Endothelial cell of umbilical vein (primary cell): Measurements from ENCODE around the gene SNX9. TPM values are rescaled to one million over a fixed set of nuclear protein-coding genes. Genes with fewer than 3 reads are reported as not detected.

Experiments
- BruUV-seq: library from RNA; stranded (reverse); fragments of 400-500 nt; replicated peaks from 2 replicates; lab custom pipeline; 2021; lab: Mats Ljungman, UMichigan
- CTCF ChIA-PET: fragments of 300-600, 350-600 bp; sonication (Branson Sonifier 250); formaldehyde crosslinking; loops from one replicate; lab custom pipeline; 2021; ENCODE audit warnings: antibody characterized with exemption, inconsistent platforms; lab: Charles Lee
- POLR2A ChIA-PET: fragments of 300-600, 350-600 bp; sonication (Branson Sonifier 250); formaldehyde crosslinking; loops from one replicate; lab custom pipeline; 2021; ENCODE audit warnings: antibody characterized with exemption, inconsistent platforms; lab: Charles Lee
- DNase-seq: peaks from one replicate; pipeline ENCODE4 v3.0.0-alpha.2; 2011; ENCODE audit warnings: low read depth, low spot score
- FAIRE-seq: peaks from 2 replicates; lab custom pipeline; 2011; peaks lifted over from hg19 to GRCh38; lab: Jason Lieb, UNC
- H2AFZ ChIP-seq: 2 replicates; pipeline ENCODE4 v1.6.0; 2012; ENCODE audit warnings: low read depth, low read length, control low read depth, inconsistent platforms
- H3K27ac ChIP-seq: 2 replicates; pipeline ENCODE4 v1.5.1; 2011; ENCODE audit warnings: low read depth, mild to moderate bottlenecking, control low read depth, low read length, moderate library complexity; ENCODE audit not compliant: insufficient read depth
- H3K27me3 ChIP-seq, 2 experiments: 2 replicates each; pipeline versions ENCODE4 v1.6.0 to v1.6.1; 2011; ENCODE audit warnings: low read length in 2 of 2, mixed read lengths in 1 of 2; ENCODE audit not compliant: control insufficient read depth in 2 of 2, insufficient read depth in 2 of 2
- H3K36me3 ChIP-seq, 2 experiments: 2 replicates in 1 of 2; 3 replicates in 1 of 2; pipeline ENCODE4 v1.5.1; 2011; ENCODE audit warnings: low read length in 2 of 2, mild to moderate bottlenecking in 1 of 2, moderate library complexity in 1 of 2; ENCODE audit not compliant: control insufficient read depth in 2 of 2, insufficient read depth in 2 of 2; ENCODE audit errors: extremely low read depth in 1 of 2
- H3K4me1 ChIP-seq: 3 replicates; pipeline ENCODE4 v1.5.1; 2011; ENCODE audit warnings: mild to moderate bottlenecking, low read length; ENCODE audit not compliant: control insufficient read depth, insufficient read depth; ENCODE audit errors: extremely low read depth
- H3K4me2 ChIP-seq: 2 replicates; pipeline ENCODE4 v1.6.1; 2011; ENCODE audit warnings: low read length, control low read depth, mixed read lengths; ENCODE audit not compliant: insufficient read depth
- H3K4me3 ChIP-seq, 3 experiments: fragments of 200-600 bp in 1 of 3; sonication (generic), shearing (Covaris generic) in 1 of 3; replicated peaks in 1 of 3; 2 replicates each; pipeline ENCODE4 v1.5.1; 2011 to 2016; ENCODE audit warnings: control low read depth in 3 of 3, low read length in 3 of 3, mild to moderate bottlenecking in 2 of 3, inconsistent platforms in 1 of 3, low read depth in 1 of 3, moderate library complexity in 1 of 3; ENCODE audit not compliant: insufficient read depth in 1 of 3
- H3K79me2 ChIP-seq: 2 replicates; pipeline ENCODE4 v1.6.0; 2012; ENCODE audit warnings: low read length, inconsistent platforms; ENCODE audit not compliant: control insufficient read depth, insufficient read depth
- H3K9ac ChIP-seq: replicated peaks from 2 replicates; pipeline ENCODE3; 2011; ENCODE audit warnings: low read length, control low read depth; ENCODE audit not compliant: insufficient read depth; ENCODE audit errors: extremely low read depth
- H3K9me1 ChIP-seq: replicated peaks from 3 replicates; pipeline ENCODE4 v1.6.0; 2011; ENCODE audit warnings: mild to moderate bottlenecking, low read length; ENCODE audit not compliant: control insufficient read depth, insufficient read depth; ENCODE audit errors: extremely low read depth
- H3K9me3 ChIP-seq: replicated peaks from 2 replicates; pipeline ENCODE4 v1.5.1; 2012; ENCODE audit warnings: low read length, inconsistent platforms; ENCODE audit not compliant: control insufficient read depth, insufficient read depth
- H4K20me1 ChIP-seq: replicated peaks from 2 replicates; pipeline ENCODE3; 2011; ENCODE audit warnings: mild to moderate bottlenecking, low read length; ENCODE audit not compliant: control insufficient read depth, insufficient read depth; ENCODE audit errors: extremely low read depth
- CTCF ChIP-seq, 2 donors: IDR thresholded peaks; 1 replicate in 1 of 2; 2 replicates in 1 of 2; pipeline ENCODE4 v1.5.1; 2011; ENCODE audit warnings: low read length in 2 of 2, mild to moderate bottlenecking in 2 of 2, moderate library complexity in 2 of 2, control low read depth in 1 of 2, inconsistent platforms in 1 of 2, low read depth in 1 of 2; ENCODE audit not compliant: insufficient read depth in 1 of 2; ENCODE audit errors: extremely low read depth in 1 of 2
- EZH2 ChIP-seq: IDR thresholded peaks from 2 replicates; pipeline ENCODE4 v1.6.1; 2012; ENCODE audit warnings: borderline replicate concordance, low read depth, mild to moderate bottlenecking, moderate library complexity, low read length, inconsistent platforms; ENCODE audit not compliant: severe bottlenecking
- FOS ChIP-seq: IDR thresholded peaks from 2 replicates; pipeline ENCODE4 v1.6.1; 2011; ENCODE audit warnings: mild to moderate bottlenecking, low read length, moderate library complexity, borderline replicate concordance; ENCODE audit not compliant: insufficient read depth
- GATA2 ChIP-seq: IDR thresholded peaks from 2 replicates; pipeline ENCODE4 v1.7.0; 2011; ENCODE audit warnings: low read depth, mild to moderate bottlenecking, moderate library complexity, mixed read lengths, low read length; ENCODE audit not compliant: insufficient read length, insufficient read depth
- JUN ChIP-seq: IDR thresholded peaks from 2 replicates; pipeline ENCODE4 v1.6.1; 2011; ENCODE audit warnings: borderline replicate concordance, low read depth; ENCODE audit not compliant: insufficient read length, insufficient read depth
- MAX ChIP-seq: IDR thresholded peaks from 2 replicates; pipeline ENCODE4 v1.6.1; 2011; ENCODE audit not compliant: insufficient read depth, insufficient read length
- MYC ChIP-seq: IDR thresholded peaks from one replicate; pipeline ENCODE4 v1.6.1; 2011; ENCODE audit warnings: mild to moderate bottlenecking, low read depth, low read length
- POLR2A ChIP-seq: IDR thresholded peaks from 2 replicates; pipeline ENCODE4 v1.6.1; 2012; ENCODE audit warnings: low read depth, mild to moderate bottlenecking, control low read depth, low read length
- POLR2AphosphoS5 ChIP-seq: IDR thresholded peaks from 2 replicates; pipeline ENCODE4 v1.6.1; 2012; ENCODE audit warnings: low read depth, mild to moderate bottlenecking, control low read depth, low read length, moderate library complexity; ENCODE audit not compliant: insufficient read depth
- dilution Hi-C: fragments of 300-500 bp; cut with MboI; formaldehyde crosslinking; loops from one replicate; pipeline ENCODE4 v1.15.0; 2019; ENCODE audit warnings: low sequenced_read_pairs; ENCODE audit not compliant: extremely low pct_ligation_motif_present
- intact Hi-C: fragments of 100-400 bp; cut with micrococcal nuclease; formaldehyde crosslinking; loops from one replicate; pipeline ENCODE4 v1.10.0; 2022
- polyA plus RNA-seq, 4 experiments: library from polyadenylated mRNA; depleted of rRNA in 3 of 4; stranded (reverse) in 3 of 4; unstranded in 1 of 4; fragments of >200 nt; gene quantifications; 2 replicates each; pipeline versions ENCODE4 v1.2.1 to v1.2.3, GENCODE V29; 2011 to 2012; ENCODE audit warnings: missing spikeins in 1 of 4
- total RNA-seq: library from RNA; stranded (reverse); gene quantifications from 2 replicates; pipeline ENCODE4 v1.2.3, GENCODE V29; 2021

The SNX9 gene
- total and polyA plus RNA-seq, 2 donors (not counting 3 experiments of a cell fraction or from before 2014, with no cell fraction given), result 27.5 to 54.5 TPM

GRCh38 chr6:157946053-157946617, 123.1 kb downstream of the SNX9 start:
- dilution Hi-C loops (no loop called here), intact Hi-C loops (no loop called here)
- no peaks in the 10 kb centered on the region for H3K27me3 ChIP-seq
- FAIRE-seq (no peak), DNase-seq (no peak)
- H3K4me2 ChIP-seq, result no peak overlapping the region
- BruUV-seq, result no TSS peak
- no peaks in the 10 kb centered on the region for H3K9me3 ChIP-seq
- no peaks in the 10 kb centered on the region for H3K9me1 ChIP-seq
- H2AFZ ChIP-seq, result no peak overlapping the region
- ChIA-PET POLR2A (no interaction called here), CTCF (no interaction called here)
- peaks cover 22 to 25% of the 10 kb centered on the region in 2 experiments for H3K36me3 ChIP-seq
- TF ChIP-seq MYC (no peak), JUN (no peak), EZH2 (no peak), POLR2A (no peak), MAX (no peak), POLR2AphosphoS5 (no peak), CTCF (IDR thresholded peaks at IDR 0.05; ENCODE audit: extremely low read depth in 1 of 2, insufficient read depth in 1 of 2, low read depth in 1 of 2, low read length in 2 of 2) (no peak), GATA2 (no peak), FOS (no peak)
- H4K20me1 ChIP-seq, result no peaks in the 10 kb centered on the region
- no peaks in the 10 kb centered on the region for H3K79me2 ChIP-seq
- H3K4me1 ChIP-seq, result no peaks in the 10 kb centered on the region
- H3K4me3 ChIP-seq, result no peak overlapping the region
- no peak overlapping the region for H3K9ac ChIP-seq
- no peak overlapping the region for H3K27ac ChIP-seq
